ENCODE data around the gene PLAA.

- TF ChIP-seq POLR2A (IDR thresholded peaks at IDR 0.05) (no peak), CTCF (IDR thresholded peaks at IDR 0.05) (no peak)
These were observed 36.3 kb upstream of the PLAA start for GRCh38 chr9:26983340-26983739.

Data from thyroid gland (tissue), 4 donors.